GM23338 (cell line): ENCODE results near the gene CXXC5.

ENCODE experiments used
- CREB1 ChIP-seq: fragments of 250-450 bp; sonication (Bioruptor Pico); IDR thresholded peaks from 2 replicates; pipeline ENCODE4 v1.5.0; 2020; ENCODE audit warnings: low read depth, mild to moderate bottlenecking, moderate library complexity
- CTCF ChIP-seq, 2 experiments: fragments of 200-600 bp in 1 of 2; sonication (generic) in 1 of 2; conservative IDR thresholded peaks; 2 replicates each; pipeline versions ENCODE4 v1.5.1 to v1.6.1; 2016 to 2017; ENCODE audit warnings: antibody characterized with exemption in 2 of 2, low read depth in 2 of 2, mild to moderate bottlenecking in 2 of 2, moderate library complexity in 1 of 2
- EZH2 ChIP-seq: fragments of 200-600 bp; sonication (generic); IDR thresholded peaks from one replicate; pipeline ENCODE4 v1.8.0; 2017; ENCODE audit warnings: antibody characterized with exemption, mild to moderate bottlenecking, low read depth; ENCODE audit not compliant: unreplicated experiment
- EZH2phosphoT487 ChIP-seq: fragments of 200-600 bp; sonication (generic); IDR thresholded peaks from one replicate; pipeline ENCODE4 v1.8.1; 2018; ENCODE audit warnings: antibody characterized with exemption; ENCODE audit not compliant: unreplicated experiment
- POLR2AphosphoS5 ChIP-seq: IDR thresholded peaks from 2 replicates; pipeline ENCODE4 v1.6.1; 2016; ENCODE audit warnings: antibody characterized with exemption, low read depth
- ZNF331 ChIP-seq: fragments of 250-450 bp; sonication (Bioruptor Pico); IDR thresholded peaks from 2 replicates; pipeline ENCODE4 v1.5.0; 2020; ENCODE audit warnings: low read depth, mild to moderate bottlenecking, moderate library complexity
- TF ChIP-seq, protein P1 (sequence below): IDR thresholded peaks from one replicate; pipeline ENCODE4 v1.6.1; 2018; ENCODE audit warnings: antibody characterized with exemption; ENCODE audit not compliant: unreplicated experiment
- TF ChIP-seq, protein P2 (sequence below): IDR thresholded peaks from 2 replicates; pipeline ENCODE4 v1.6.1; 2016; ENCODE audit warnings: antibody characterized with exemption

DNA sequence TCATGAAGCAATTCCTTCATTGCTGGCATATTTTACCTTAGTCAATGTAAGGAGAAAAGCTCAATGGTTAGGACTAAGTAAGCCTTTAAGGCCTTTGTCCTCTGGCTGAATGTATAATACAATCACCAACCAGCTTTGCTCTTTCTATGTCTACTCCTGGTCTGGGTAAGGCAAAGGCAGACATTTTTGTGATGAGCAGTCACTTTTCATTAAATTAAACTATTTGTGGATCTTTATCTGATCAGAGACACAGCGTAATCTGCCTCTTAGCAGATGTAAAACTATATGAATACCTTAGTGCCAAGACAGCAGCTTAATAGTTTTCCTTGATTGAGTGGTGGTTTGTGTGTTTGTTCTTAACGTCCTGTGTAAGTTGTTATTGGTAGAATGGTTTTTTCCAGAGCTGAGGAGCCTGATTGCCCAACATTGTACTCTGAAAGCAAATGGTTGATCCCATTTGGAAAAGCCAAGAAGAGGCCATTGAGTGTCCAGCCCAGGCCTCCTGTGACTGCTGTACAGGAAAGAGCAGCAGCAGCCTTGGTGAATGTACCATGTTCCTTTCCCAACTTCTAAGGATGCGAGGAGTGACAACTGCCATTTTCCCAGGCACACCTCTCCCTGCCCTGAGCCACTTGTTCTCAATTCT lies 16.5 kb upstream of the CXXC5 start:
- no peak for TF ChIP-seq CREB1 (CRISPR knock-in tag)
- TF ChIP-seq CTCF (conservative IDR thresholded peaks at IDR 0.05; ENCODE audit: low read depth in 2 of 2): no peak
- TF ChIP-seq, protein P1, sequence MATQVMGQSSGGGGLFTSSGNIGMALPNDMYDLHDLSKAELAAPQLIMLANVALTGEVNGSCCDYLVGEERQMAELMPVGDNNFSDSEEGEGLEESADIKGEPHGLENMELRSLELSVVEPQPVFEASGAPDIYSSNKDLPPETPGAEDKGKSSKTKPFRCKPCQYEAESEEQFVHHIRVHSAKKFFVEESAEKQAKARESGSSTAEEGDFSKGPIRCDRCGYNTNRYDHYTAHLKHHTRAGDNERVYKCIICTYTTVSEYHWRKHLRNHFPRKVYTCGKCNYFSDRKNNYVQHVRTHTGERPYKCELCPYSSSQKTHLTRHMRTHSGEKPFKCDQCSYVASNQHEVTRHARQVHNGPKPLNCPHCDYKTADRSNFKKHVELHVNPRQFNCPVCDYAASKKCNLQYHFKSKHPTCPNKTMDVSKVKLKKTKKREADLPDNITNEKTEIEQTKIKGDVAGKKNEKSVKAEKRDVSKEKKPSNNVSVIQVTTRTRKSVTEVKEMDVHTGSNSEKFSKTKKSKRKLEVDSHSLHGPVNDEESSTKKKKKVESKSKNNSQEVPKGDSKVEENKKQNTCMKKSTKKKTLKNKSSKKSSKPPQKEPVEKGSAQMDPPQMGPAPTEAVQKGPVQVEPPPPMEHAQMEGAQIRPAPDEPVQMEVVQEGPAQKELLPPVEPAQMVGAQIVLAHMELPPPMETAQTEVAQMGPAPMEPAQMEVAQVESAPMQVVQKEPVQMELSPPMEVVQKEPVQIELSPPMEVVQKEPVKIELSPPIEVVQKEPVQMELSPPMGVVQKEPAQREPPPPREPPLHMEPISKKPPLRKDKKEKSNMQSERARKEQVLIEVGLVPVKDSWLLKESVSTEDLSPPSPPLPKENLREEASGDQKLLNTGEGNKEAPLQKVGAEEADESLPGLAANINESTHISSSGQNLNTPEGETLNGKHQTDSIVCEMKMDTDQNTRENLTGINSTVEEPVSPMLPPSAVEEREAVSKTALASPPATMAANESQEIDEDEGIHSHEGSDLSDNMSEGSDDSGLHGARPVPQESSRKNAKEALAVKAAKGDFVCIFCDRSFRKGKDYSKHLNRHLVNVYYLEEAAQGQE: no peak
- no peak for TF ChIP-seq POLR2AphosphoS5
- TF ChIP-seq, protein P2, sequence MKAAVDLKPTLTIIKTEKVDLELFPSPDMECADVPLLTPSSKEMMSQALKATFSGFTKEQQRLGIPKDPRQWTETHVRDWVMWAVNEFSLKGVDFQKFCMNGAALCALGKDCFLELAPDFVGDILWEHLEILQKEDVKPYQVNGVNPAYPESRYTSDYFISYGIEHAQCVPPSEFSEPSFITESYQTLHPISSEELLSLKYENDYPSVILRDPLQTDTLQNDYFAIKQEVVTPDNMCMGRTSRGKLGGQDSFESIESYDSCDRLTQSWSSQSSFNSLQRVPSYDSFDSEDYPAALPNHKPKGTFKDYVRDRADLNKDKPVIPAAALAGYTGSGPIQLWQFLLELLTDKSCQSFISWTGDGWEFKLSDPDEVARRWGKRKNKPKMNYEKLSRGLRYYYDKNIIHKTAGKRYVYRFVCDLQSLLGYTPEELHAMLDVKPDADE: no peak
- no peak for TF ChIP-seq EZH2phosphoT487
- no peak for TF ChIP-seq EZH2
- no peak for TF ChIP-seq ZNF331 (CRISPR knock-in tag)
